Measurements from ENCODE around the gene UBE2A. TPM values are rescaled to one million over a fixed set of nuclear protein-coding genes. Genes with fewer than 3 reads are reported as not detected.

Gene UBE2A
- total RNA-seq, 1 donor from 2014 or later, result 19.8 TPM

GRCh38 chrX:119607018-119607389 is 32.6 kb downstream of the UBE2A start:
- Histone ChIP-seq H3K4me3 (ENCODE audit: low read length in 3 of 3) (peak overlapping the region; percentile 91 to 93 (median 91)), H3K9me3 (ENCODE audit: control insufficient read depth in 3 of 3, low read length in 3 of 3) (no peaks in the 10 kb centered on the region), H3K36me3 (ENCODE audit: control insufficient read depth in 3 of 3, insufficient read depth in 3 of 3, low read length in 3 of 3) (no peaks in the 10 kb centered on the region), H3K4me1 (ENCODE audit: control insufficient read depth in 3 of 3, insufficient read depth in 3 of 3, low read length in 3 of 3) (peaks cover 4 to 9% (median 5%) of the 10 kb centered on the region in 3 donors), H3K9ac (ENCODE audit: low read depth in 1 of 3, low read length in 3 of 3) (peak overlapping the region in 2 of 3 donors; percentile 81 to 88), H3K27me3 (ENCODE audit: control insufficient read depth in 3 of 3, insufficient read depth in 3 of 3, low read length in 3 of 3) (no peaks in the 10 kb centered on the region), H3K27ac (ENCODE audit: low read depth, low read length) (peak overlapping the region; percentile 69)

GRCh38 chrX:119614776-119615175 is 40.4 kb downstream of the UBE2A start:
- Histone ChIP-seq H3K36me3 (ENCODE audit: control insufficient read depth in 3 of 3, insufficient read depth in 3 of 3, low read length in 3 of 3) (no peaks in the 10 kb centered on the region), H3K27me3 (ENCODE audit: control insufficient read depth in 3 of 3, insufficient read depth in 3 of 3, low read length in 3 of 3) (no peaks in the 10 kb centered on the region), H3K27ac (ENCODE audit: low read depth, low read length) (no peak overlapping the region), H3K9me3 (ENCODE audit: control insufficient read depth in 3 of 3, low read length in 3 of 3) (no peaks in the 10 kb centered on the region), H3K9ac (ENCODE audit: low read depth in 1 of 3, low read length in 3 of 3) (no peak overlapping the region), H3K4me1 (ENCODE audit: control insufficient read depth in 3 of 3, insufficient read depth in 3 of 3, low read length in 3 of 3) (no peaks in the 10 kb centered on the region), H3K4me3 (ENCODE audit: low read length in 3 of 3) (no peak overlapping the region)

- H3K4me3 ChIP-seq (ENCODE audit: low read length in 3 of 3), result no peak overlapping the region
- no peaks in the 10 kb centered on the region for H3K9me3 ChIP-seq (ENCODE audit: control insufficient read depth in 3 of 3, low read length in 3 of 3)
- H3K27ac ChIP-seq (ENCODE audit: low read depth, low read length), result no peak overlapping the region
- H3K27me3 ChIP-seq (ENCODE audit: control insufficient read depth in 3 of 3, insufficient read depth in 3 of 3, low read length in 3 of 3), result no peaks in the 10 kb centered on the region
- H3K9ac ChIP-seq (ENCODE audit: low read depth in 1 of 3, low read length in 3 of 3), result no peak overlapping the region
- no peaks in the 10 kb centered on the region for H3K4me1 ChIP-seq (ENCODE audit: control insufficient read depth in 3 of 3, insufficient read depth in 3 of 3, low read length in 3 of 3)
- no peaks in the 10 kb centered on the region for H3K36me3 ChIP-seq (ENCODE audit: control insufficient read depth in 3 of 3, insufficient read depth in 3 of 3, low read length in 3 of 3)
These were observed 43.3 kb downstream of the UBE2A start for GRCh38 chrX:119617517-119618164.

DNA sequence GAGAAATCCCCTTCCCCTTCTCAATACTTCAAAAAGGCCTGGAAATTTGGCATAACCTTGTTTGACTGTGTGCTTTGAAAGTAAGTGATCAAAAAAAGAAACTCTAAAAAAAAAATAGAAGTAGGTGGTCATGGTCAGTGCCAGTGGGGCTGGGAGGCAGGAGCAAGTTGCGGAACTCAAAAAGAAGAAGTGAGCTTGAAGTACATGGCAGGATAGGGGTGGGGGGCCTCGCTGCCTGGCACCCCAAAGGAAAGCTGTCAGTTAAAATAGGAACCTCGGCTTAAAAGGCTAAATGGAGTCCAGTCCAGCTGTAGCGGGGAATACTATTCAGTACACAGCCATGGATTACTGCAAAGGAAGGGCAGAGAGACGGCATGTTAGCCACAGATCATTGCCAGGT is 44.1 kb downstream of the UBE2A start:
- Histone ChIP-seq H3K27me3 (ENCODE audit: control insufficient read depth in 3 of 3, insufficient read depth in 3 of 3, low read length in 3 of 3) (no peaks in the 10 kb centered on the region), H3K9me3 (ENCODE audit: control insufficient read depth in 3 of 3, low read length in 3 of 3) (no peaks in the 10 kb centered on the region), H3K27ac (ENCODE audit: low read depth, low read length) (no peak overlapping the region), H3K9ac (ENCODE audit: low read depth in 1 of 3, low read length in 3 of 3) (no peak overlapping the region), H3K36me3 (ENCODE audit: control insufficient read depth in 3 of 3, insufficient read depth in 3 of 3, low read length in 3 of 3) (no peaks in the 10 kb centered on the region), H3K4me1 (ENCODE audit: control insufficient read depth in 3 of 3, insufficient read depth in 3 of 3, low read length in 3 of 3) (no peaks in the 10 kb centered on the region), H3K4me3 (ENCODE audit: low read length in 3 of 3) (no peak overlapping the region)

- Histone ChIP-seq H3K27ac (ENCODE audit: low read depth, low read length) (no peak overlapping the region), H3K4me3 (ENCODE audit: low read length in 3 of 3) (no peak overlapping the region), H3K9me3 (ENCODE audit: control insufficient read depth in 3 of 3, low read length in 3 of 3) (no peaks in the 10 kb centered on the region), H3K27me3 (ENCODE audit: control insufficient read depth in 3 of 3, insufficient read depth in 3 of 3, low read length in 3 of 3) (no peaks in the 10 kb centered on the region), H3K4me1 (ENCODE audit: control insufficient read depth in 3 of 3, insufficient read depth in 3 of 3, low read length in 3 of 3) (no peaks in the 10 kb centered on the region), H3K36me3 (ENCODE audit: control insufficient read depth in 3 of 3, insufficient read depth in 3 of 3, low read length in 3 of 3) (no peaks in the 10 kb centered on the region), H3K9ac (ENCODE audit: low read depth in 1 of 3, low read length in 3 of 3) (no peak overlapping the region)
These were observed 48.2 kb downstream of the UBE2A start for GRCh38 chrX:119622356-119623232.

DNA sequence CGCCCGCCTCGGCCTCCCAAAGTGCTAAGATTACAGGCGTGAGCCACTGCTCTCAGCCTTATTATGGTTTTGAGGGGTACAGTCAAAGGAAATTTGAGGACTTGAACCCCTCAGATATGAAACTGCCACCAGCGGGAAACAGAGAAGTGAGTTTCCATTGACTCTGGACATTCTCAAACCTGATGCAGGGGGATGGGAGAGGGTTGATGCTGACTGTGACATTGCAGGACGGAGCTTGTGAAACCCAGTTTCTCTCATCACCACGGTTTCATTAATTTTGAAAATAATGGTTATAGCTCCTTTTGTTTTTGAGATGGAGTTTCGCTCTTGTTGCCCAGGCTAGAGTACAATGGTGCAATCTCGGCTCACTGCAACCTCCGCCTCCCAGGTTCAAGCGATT is 50.1 kb downstream of the UBE2A start:
- Histone ChIP-seq H3K4me1 (ENCODE audit: control insufficient read depth in 3 of 3, insufficient read depth in 3 of 3, low read length in 3 of 3) (no peaks in the 10 kb centered on the region), H3K9me3 (ENCODE audit: control insufficient read depth in 3 of 3, low read length in 3 of 3) (no peaks in the 10 kb centered on the region), H3K4me3 (ENCODE audit: low read length in 3 of 3) (no peak overlapping the region), H3K27me3 (ENCODE audit: control insufficient read depth in 3 of 3, insufficient read depth in 3 of 3, low read length in 3 of 3) (no peaks in the 10 kb centered on the region), H3K27ac (ENCODE audit: low read depth, low read length) (no peak overlapping the region), H3K36me3 (ENCODE audit: control insufficient read depth in 3 of 3, insufficient read depth in 3 of 3, low read length in 3 of 3) (peaks cover 0 to 4% (median 0%) of the 10 kb centered on the region in 3 donors), H3K9ac (ENCODE audit: low read depth in 1 of 3, low read length in 3 of 3) (no peak overlapping the region)

DNA sequence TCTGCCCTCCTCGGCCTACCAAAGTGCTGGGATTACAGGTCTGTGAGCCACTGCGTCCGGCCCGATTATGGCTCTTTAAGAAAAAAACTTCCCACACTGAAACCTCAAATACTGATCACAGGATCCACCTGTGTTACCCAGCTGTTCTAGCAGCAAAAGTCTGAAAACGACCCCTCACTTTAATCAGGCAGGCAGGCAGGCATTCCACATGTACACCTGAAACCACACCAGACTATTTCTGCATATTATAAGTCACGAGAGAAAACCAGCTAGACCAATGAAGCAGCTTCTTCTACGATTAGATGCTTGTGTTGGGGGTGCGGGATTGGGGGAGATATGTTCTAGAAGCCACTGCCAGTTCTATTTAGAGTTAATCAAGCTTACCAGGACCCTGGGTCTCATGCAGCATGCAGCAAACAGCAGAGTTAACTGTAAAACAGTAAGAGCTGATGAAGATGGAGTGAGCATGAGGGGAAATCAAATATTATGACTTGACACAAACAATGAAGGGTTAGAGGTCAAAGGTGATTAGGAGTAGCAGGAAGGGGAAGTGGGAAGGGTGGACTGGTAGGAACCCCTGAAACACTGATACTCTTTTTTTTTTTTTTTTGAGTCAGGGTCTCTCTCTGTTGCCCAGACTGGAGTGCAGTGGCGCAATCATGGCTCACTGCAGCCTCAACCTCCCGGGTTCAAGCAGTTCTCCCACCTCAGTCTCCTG is 50.7 kb downstream of the UBE2A start:
- H3K9ac ChIP-seq (ENCODE audit: low read depth in 1 of 3, low read length in 3 of 3), result no peak overlapping the region
- no peaks in the 10 kb centered on the region for H3K27me3 ChIP-seq (ENCODE audit: control insufficient read depth in 3 of 3, insufficient read depth in 3 of 3, low read length in 3 of 3)
- no peaks in the 10 kb centered on the region for H3K4me1 ChIP-seq (ENCODE audit: control insufficient read depth in 3 of 3, insufficient read depth in 3 of 3, low read length in 3 of 3)
- H3K9me3 ChIP-seq (ENCODE audit: control insufficient read depth in 3 of 3, low read length in 3 of 3), result no peaks in the 10 kb centered on the region
- H3K27ac ChIP-seq (ENCODE audit: low read depth, low read length), result no peak overlapping the region
- no peak overlapping the region for H3K4me3 ChIP-seq (ENCODE audit: low read length in 3 of 3)
- H3K36me3 ChIP-seq (ENCODE audit: control insufficient read depth in 3 of 3, insufficient read depth in 3 of 3, low read length in 3 of 3), result peaks cover 0 to 4% (median 0%) of the 10 kb centered on the region in 3 donors

DNA sequence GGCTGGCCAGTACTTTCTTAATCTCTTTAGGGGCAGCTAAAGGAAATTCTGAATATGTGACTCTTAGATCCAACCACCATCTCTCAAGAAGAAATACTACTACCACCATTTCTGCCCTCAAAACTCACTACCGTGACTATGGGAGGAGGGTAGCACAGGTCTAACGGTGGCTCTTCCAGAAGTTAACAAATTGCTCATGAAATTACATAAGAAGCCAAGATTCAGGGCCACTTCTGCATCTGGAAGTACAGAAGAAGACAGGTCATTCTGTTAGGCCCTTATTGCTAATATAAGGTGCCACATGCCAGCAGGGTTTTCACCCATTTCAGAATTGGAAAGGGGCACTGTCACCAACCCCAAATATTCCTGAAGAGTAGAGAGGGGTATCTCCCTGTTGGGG is 51.5 kb downstream of the UBE2A start:
- no peaks in the 10 kb centered on the region for H3K9me3 ChIP-seq (ENCODE audit: control insufficient read depth in 3 of 3, low read length in 3 of 3)
- peaks cover 0 to 4% (median 0%) of the 10 kb centered on the region in 3 donors for H3K36me3 ChIP-seq (ENCODE audit: control insufficient read depth in 3 of 3, insufficient read depth in 3 of 3, low read length in 3 of 3)
- H3K4me3 ChIP-seq (ENCODE audit: low read length in 3 of 3), result no peak overlapping the region
- no peaks in the 10 kb centered on the region for H3K27me3 ChIP-seq (ENCODE audit: control insufficient read depth in 3 of 3, insufficient read depth in 3 of 3, low read length in 3 of 3)
- no peaks in the 10 kb centered on the region for H3K4me1 ChIP-seq (ENCODE audit: control insufficient read depth in 3 of 3, insufficient read depth in 3 of 3, low read length in 3 of 3)
- no peak overlapping the region for H3K27ac ChIP-seq (ENCODE audit: low read depth, low read length)
- no peak overlapping the region for H3K9ac ChIP-seq (ENCODE audit: low read depth in 1 of 3, low read length in 3 of 3)

Data from skeletal muscle tissue (tissue), 4 donors.